ENCODE measurements around the gene TRIM4.
A peak's percentile ranks its signal among the peaks of the same experiment; 100 is the strongest.
"Not testable (repeated sequence)": the region's sequence is repeated elsewhere in the genome, so short reads cannot be mapped to it uniquely, and the experiment has no call there.

Gene TRIM4, protein sequence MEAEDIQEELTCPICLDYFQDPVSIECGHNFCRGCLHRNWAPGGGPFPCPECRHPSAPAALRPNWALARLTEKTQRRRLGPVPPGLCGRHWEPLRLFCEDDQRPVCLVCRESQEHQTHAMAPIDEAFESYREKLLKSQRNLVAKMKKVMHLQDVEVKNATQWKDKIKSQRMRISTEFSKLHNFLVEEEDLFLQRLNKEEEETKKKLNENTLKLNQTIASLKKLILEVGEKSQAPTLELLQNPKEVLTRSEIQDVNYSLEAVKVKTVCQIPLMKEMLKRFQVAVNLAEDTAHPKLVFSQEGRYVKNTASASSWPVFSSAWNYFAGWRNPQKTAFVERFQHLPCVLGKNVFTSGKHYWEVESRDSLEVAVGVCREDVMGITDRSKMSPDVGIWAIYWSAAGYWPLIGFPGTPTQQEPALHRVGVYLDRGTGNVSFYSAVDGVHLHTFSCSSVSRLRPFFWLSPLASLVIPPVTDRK

DNA sequence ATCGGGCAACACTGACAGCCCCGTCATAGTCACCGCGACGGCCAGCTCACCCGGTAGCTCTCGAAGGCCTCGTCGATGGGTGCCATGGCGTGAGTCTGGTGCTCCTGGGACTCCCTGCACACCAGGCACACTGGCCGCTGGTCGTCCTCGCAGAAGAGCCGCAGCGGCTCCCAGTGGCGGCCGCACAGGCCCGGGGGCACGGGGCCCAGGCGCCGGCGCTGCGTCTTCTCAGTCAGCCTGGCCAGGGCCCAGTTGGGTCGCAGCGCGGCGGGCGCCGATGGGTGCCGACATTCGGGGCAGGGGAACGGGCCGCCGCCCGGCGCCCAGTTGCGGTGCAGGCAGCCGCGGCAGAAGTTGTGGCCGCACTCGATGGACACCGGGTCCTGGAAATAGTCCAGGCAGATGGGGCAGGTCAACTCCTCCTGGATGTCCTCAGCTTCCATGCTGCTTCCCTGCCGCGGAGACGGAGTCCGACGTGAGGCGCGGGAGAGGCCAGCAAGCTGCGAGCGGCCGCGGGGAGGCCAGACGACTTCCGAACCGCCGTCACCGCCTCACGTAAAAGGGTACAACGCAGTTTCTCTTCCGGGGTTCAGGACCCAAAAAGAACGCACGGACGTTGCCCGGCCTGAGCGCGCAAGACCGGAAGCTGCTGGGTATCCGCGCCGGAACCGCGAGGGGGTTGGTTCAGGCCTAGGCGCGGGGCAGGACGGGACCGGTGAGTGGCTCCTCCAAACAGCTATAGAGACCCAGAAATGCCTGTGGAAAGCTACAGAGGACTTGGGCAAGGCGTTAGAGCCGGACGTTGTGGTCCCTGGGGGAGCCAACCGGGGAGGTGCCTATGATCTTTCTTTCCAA lies at the start of gene TRIM4:
Gene TRIM4, minus strand, starts transcription at position 572 of the 855 bp plus-strand sequence. Its CDS starts 129 bp downstream, at position 443.
- peak; percentile 92 for DNase-seq

DNA sequence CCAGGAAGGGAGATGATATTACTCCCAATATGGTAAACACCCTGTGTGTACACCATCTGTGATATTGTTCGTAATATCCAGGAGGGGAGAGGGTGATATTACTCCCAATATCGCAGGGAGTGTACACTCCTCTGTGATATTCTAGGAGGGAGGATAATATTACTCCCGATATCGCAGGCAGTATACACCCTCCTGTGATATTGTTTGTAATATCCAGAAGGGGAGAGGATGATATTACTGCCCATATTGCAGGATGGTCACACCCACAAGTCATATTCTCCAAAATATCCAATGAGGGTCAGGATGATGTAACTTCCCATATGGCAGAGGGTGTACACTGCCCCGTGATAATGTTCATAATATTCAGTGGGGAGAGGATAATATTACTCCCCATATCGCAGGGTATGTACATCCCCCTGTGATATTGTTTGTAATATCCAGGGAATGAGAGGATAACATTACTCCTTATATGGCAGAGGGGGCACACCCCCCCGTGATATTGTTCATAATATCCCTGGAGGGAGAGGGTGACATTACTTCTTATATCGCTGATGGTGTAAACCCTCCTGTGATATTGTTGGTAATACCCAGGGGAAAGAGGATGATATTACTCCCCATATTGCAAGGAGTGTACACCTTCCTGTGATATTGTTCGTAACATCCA lies 39.4 kb upstream of the TRIM4 start:
- DNase-seq, result no peak

GRCh38 chr7:99955247-99955646 lies 35.9 kb upstream of the TRIM4 start:
- DNase-seq, result no peak

DNA sequence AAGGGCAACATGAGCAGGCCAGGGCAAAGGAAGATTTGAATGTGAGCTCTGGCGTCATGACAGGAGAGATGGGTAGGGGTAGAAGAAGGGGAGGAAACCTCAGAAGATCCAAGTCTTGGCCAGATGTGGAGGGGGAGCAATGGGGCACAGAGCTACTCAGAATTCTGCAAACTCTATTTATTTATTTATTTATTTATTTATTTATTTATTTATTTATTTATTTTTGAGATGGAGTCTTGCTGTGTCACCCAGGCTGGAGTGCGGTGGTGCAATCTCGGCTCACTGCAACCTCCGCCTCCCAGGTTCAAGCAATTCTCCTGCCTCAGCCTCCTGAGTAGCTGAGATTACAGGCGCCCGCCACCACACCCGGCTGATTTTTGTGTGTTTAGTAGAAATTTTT lies 35.3 kb upstream of the TRIM4 start:
- DNase-seq, result not testable (repeated sequence)

- no peak for DNase-seq
Observed at GRCh38 chr7:99953649-99954048, 34.3 kb upstream of the TRIM4 start.

DNA sequence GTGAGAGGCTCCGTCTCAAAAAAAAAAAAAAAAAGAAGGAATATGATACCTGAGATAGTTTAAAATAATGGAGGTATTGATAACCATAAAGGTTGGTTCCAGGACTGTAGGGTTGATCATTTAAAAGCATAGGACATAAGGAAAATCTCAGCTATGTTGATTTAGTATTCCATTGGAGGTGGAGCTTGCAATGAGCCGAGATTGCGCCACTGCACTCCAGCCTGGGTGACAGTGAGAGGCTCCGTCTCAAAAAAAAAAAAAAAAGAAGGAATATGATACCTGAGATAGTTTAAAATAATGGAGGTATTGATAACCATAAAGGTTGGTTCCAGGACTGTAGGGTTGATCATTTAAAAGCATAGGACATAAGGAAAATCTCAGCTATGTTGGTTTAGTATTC lies 33.3 kb upstream of the TRIM4 start:
- DNase-seq, result not testable (repeated sequence)

DNA sequence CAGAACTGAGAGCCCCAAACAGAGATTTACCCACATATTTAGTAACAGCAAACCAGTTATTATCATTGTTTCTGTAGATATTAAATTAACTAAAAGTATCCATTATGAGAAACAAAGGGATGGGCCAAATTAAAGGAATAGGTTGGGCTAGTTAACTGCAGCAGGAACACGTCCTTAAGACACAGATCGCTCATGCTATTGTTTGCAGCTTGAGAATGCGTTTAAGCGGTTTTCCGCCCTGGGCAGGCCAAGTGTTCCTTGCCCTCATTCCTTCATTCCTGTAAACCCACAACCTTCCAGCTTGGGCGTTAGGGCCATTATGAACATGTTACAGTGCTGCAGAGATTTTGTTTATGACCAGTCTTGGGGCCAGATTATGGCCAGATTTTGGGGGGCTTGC lies 31.5 kb upstream of the TRIM4 start:
- not testable (repeated sequence) for DNase-seq

DNA sequence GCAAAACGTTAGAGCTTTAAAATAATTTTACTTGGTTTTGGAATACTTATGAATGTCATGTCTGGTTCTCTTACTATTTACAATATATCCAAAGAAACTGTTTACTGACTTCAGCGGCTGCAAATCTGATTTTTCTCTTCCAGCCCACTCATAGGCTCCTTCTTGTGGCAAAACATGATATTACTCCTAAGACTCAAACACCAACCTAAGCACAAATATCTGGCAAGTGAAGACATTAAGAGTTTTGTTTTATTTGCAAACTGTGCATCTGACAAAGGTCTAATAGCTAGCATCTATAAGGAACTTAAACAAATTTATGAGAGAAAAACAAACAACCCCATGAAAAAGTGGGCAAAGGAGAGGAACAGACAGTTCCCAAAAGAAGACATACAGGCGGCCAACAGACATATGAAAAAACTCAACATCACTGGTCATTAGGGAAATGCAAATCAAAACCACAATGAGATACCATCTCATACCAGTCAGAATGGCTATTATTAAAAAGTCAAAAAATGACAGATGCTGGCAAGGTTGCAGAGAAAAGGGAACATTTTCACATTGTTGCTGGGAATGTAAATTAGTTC lies 30.4 kb upstream of the TRIM4 start:
- peak; percentile 26 for DNase-seq

- no peak for DNase-seq
Observed at GRCh38 chr7:99947608-99948007, 28.3 kb upstream of the TRIM4 start.

DNA sequence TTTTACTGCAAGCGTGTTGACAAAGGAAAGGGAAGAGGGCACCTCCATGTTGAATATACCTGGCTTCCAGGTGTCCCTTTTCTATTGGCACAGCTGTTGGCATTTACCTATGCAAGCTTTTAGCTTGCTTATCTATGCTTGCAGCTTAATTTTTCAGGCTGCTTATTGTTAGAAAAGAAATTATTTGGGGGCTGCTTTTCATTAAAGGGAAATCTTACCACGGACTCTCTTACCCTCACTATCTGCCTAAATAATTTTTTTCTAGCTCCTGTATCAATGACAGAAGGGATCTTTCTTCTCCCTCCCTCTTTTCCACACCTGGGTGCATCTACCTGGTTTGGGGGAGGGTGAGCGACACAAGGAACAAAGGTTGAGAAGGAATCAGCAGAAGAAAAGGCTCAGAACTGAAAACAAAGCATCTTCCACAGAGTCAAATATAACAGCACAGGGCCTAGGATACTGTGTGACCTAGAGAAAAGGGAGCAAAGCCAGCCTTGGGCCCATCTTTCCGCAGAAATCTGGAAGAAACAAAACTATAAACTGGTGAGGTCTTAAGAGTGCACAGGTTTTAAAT lies 25.3 kb upstream of the TRIM4 start:
- no peak for DNase-seq

GRCh38 chr7:99943641-99944496 lies 24.5 kb upstream of the TRIM4 start:
- DNase-seq, result no peak

DNA sequence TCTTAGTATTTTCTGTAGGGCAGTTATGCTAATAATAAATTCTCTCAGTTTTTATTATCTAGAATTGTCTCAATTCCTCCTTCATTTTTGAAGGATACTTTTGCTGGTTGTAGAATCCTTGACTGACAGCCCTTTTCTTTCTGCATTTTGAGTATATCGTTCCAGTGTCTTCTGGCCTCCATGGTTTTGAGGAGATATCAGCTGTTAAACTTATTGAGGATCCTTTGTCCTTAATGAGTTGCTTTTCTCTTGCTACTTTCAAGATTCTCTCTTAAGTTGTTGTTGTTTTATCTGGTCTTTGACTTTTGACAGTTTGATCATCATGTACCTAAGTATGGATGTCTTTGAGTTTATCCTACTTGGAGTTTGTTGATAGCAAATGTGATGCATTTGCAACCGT lies 19.0 kb upstream of the TRIM4 start:
- DNase-seq, result no peak

DNA sequence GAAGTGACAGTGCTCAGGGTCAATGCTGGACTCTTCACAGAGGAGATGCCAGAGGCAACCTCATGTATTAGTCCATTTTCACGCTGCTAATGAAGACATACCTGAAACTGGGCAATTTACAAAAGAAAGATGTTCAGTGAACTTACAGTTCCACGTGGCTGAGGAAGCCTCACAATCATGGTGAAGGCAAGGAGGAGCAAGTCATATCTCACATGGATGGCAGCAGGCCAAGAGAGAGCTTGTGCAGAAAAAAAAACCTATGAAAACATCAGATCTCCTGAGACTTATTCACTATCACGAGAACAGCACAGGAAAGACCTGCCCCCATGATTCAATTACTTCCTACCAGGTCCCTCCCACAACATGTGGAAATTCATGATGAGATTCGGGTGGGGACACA lies 15.7 kb upstream of the TRIM4 start:
- DNase-seq, result not testable (repeated sequence)

GRCh38 chr7:99930376-99930775 lies 11.0 kb upstream of the TRIM4 start:
- DNase-seq, result no peak

DNA sequence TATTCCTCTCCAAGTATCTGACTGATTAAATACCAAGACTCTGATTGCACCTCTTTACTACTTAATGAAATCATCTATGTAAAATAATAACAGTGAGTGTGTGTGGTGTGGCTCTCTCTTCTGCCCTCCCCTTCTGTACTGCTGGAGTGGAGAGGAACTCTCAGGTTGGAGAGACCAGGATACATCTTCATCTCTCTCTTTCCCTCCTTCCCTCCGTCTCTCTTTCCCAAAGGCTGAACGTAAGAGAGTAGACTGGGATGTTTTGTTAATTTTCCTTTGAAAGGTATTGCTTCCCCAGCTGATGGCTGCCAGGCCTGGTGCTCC lies 10.4 kb upstream of the TRIM4 start:
- DNase-seq, result no peak

DNA sequence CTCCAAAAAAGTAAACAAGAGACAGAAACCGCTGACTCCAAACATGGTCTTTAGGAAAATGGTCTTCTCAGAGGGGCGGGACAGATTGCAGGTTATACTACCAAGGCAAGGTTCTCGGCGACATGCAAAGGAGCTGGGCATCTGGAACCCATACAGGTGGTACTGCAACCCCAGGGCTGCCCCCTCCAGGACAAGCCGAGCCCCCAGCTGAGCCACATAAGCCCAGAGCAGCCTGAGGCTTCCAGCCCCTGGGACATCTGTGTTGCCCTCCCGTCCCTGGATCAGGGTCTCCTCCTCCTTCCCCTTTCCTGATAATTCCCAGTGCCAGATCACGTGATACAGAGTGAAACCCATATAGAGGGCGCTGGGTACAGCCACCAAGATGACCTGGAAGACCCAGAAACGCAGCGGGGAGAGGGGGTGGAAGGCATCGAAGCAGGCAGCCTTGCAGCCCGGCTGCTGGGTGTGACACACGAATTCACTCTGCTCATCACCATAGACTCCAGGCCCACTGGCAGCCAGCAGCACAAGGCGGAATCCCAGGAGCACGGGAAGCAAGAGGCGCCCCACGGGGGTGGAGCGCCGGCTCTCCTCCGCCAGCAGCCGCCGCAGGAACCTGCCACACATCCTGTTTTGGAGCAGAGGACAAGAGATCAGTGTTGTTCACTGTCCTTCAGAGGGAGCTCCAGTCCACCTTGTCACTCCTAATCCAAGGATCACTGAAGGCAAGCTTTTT lies 9.8 kb upstream of the TRIM4 start, which contains the start of gene GJC3:
Gene GJC3, minus strand, starts transcription at position 627 of the 736 bp plus-strand sequence. Its CDS starts 0 bp downstream, at position 627.
- DNase-seq, result peak; percentile 44

- no peak for DNase-seq
Observed at GRCh38 chr7:99928188-99928587, 8.9 kb upstream of the TRIM4 start.

- no peak for DNase-seq
Observed at GRCh38 chr7:99927536-99927935, 8.2 kb upstream of the TRIM4 start.

DNA sequence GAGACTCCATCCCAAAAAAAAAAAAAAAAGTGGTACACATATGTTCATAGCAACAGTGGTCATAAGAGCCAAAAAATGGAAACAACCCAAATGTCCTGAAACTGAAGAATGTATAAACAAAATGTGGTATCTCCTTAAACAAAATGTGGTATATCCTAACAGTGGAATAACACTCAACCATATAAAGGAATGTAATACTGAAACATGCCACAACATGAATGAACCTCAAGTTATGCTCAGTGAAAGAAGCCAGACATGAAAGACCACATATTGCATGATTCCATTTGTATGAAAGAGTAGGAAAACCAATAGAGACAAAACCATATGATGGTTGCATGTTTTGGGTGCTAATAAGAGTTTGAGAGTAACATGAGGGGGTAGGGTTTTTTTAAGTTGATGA lies 7.0 kb upstream of the TRIM4 start:
- no peak for DNase-seq

DNA sequence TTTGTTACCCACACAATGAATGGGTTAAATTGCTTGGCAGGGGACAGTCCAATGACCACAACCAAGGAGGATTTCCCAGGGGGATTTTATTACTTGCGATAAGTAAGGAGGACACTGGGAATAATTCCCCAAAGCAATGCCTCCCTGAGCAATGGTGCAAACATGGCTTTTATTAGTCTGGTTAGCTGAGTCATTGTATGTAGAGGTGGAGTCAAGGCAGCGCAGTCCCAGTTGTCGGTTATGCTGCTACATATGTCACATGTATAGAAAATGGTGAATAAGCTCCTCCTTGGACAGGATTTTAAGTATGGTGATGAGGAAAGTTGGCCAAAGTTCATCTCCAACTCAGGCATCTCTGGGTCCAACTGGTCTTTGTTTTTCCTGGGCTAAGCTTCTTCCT lies 3.9 kb upstream of the TRIM4 start:
- no peak for DNase-seq

- DNase-seq, result no peak
Observed at GRCh38 chr7:99920149-99920548, 819 bp upstream of the TRIM4 start.
